HepG2 (cell line): Measurements from ENCODE around the gene CDHR5. TPM values are rescaled to one million over a fixed set of nuclear protein-coding genes. Genes with fewer than 3 reads are reported as not detected.
A peak's percentile ranks its signal among the peaks of the same experiment; 100 is the strongest.

Experiments used
- NR2F2 ChIP-seq: IDR thresholded peaks from 2 replicates; pipeline ENCODE4 v1.6.1; 2012; ENCODE audit warnings: low read depth, inconsistent platforms, borderline replicate concordance
- SKI ChIP-seq: fragments of 450-650 bp; IDR thresholded peaks from one replicate; pipeline ENCODE4 v1.6.1; 2018; ENCODE audit warnings: mild to moderate bottlenecking; ENCODE audit not compliant: partially characterized antibody
- TCF12 ChIP-seq, 2 experiments: fragments of 450-650 bp in 1 of 2; sonication (generic) in 1 of 2; formaldehyde crosslinking in 1 of 2; IDR thresholded peaks; 2 replicates each; pipeline versions ENCODE4 v1.6.1 to v1.8.0; 2017 to 2022; ENCODE audit warnings: antibody characterized with exemption in 1 of 2, mild to moderate bottlenecking in 1 of 2, missing genetic modification reagents in 1 of 2, moderate library complexity in 1 of 2
- ZNF468 ChIP-seq: sonication (generic); formaldehyde crosslinking; IDR thresholded peaks from 2 replicates; pipeline ENCODE4 v1.8.0; 2022; ENCODE audit warnings: mild to moderate bottlenecking, moderate library complexity, missing genetic modification reagents
- ZNF589 ChIP-seq: sonication (generic); formaldehyde crosslinking; conservative IDR thresholded peaks from 2 replicates; pipeline ENCODE4 v1.8.0; 2022; ENCODE audit warnings: mild to moderate bottlenecking, moderate library complexity, missing genetic modification reagents
- ZNF703 ChIP-seq: sonication (generic); formaldehyde crosslinking; IDR thresholded peaks from 2 replicates; pipeline ENCODE4 v1.5.1; 2020; ENCODE audit warnings: missing genetic modification reagents, mild to moderate bottlenecking, moderate library complexity, borderline replicate concordance
- ZZZ3 ChIP-seq: sonication (generic); formaldehyde crosslinking; IDR thresholded peaks from 2 replicates; pipeline ENCODE4 v1.4.0; 2020; ENCODE audit warnings: missing genetic modification reagents, mild to moderate bottlenecking, borderline replicate concordance
- polyA plus RNA-seq, 8 experiments: library from polyadenylated mRNA; depleted of rRNA in 3 of 8; stranded (reverse) in 7 of 8; unstranded in 1 of 8; fragments of >200 nt; fragmentation: Illumina TruSeq in 4 of 8; extraction: Trizol in 4 of 8; gene quantifications; 2 replicates each; pipeline versions ENCODE4 v1.2.1 to v1.2.3, GENCODE V29; 2011 to 2016; ENCODE audit warnings: low read depth in 4 of 8, missing spikeins in 1 of 8, mixed read lengths in 1 of 8; ENCODE audit not compliant: insufficient read depth in 1 of 8
- total RNA-seq, 5 experiments: library from RNA; depleted of rRNA; stranded (reverse); fragments of >200 nt; fragmentation: Illumina TruSeq; extraction: Trizol; gene quantifications; 2 replicates each; pipeline ENCODE4 v1.2.3, GENCODE V29; 2016; ENCODE audit warnings: low read depth in 1 of 5
- TF ChIP-seq, protein P1 (sequence below): sonication (generic); formaldehyde crosslinking; IDR thresholded peaks from 2 replicates; pipeline ENCODE4 v1.5.1; 2020; ENCODE audit warnings: mild to moderate bottlenecking, moderate library complexity, missing genetic modification reagents
- TF ChIP-seq, protein P2 (sequence below): sonication (generic); formaldehyde crosslinking; IDR thresholded peaks from 2 replicates; pipeline ENCODE4 v1.4.0; 2020; ENCODE audit warnings: missing genetic modification reagents, mild to moderate bottlenecking, borderline replicate concordance
- TF ChIP-seq, protein P3 (sequence below): IDR thresholded peaks from 2 replicates; pipeline ENCODE4 v1.6.1; 2016; ENCODE audit warnings: low read depth, missing genetic modification reagents, missing compliant biosample characterization
- TF ChIP-seq, protein P4 (sequence below): sonication (generic); formaldehyde crosslinking; IDR thresholded peaks from 2 replicates; pipeline ENCODE4 v1.5.1; 2020; ENCODE audit warnings: missing genetic modification reagents, mild to moderate bottlenecking, borderline replicate concordance
- TF ChIP-seq, protein P5 (sequence below): IDR thresholded peaks from 2 replicates; pipeline ENCODE4 v1.6.1; 2016

The CDHR5 gene
- total and polyA plus RNA-seq, 2 of the 13 experiments (the other 11 are each of a cell fraction or from before 2014, with no cell fraction given) = 0.46 to 0.71 TPM

DNA sequence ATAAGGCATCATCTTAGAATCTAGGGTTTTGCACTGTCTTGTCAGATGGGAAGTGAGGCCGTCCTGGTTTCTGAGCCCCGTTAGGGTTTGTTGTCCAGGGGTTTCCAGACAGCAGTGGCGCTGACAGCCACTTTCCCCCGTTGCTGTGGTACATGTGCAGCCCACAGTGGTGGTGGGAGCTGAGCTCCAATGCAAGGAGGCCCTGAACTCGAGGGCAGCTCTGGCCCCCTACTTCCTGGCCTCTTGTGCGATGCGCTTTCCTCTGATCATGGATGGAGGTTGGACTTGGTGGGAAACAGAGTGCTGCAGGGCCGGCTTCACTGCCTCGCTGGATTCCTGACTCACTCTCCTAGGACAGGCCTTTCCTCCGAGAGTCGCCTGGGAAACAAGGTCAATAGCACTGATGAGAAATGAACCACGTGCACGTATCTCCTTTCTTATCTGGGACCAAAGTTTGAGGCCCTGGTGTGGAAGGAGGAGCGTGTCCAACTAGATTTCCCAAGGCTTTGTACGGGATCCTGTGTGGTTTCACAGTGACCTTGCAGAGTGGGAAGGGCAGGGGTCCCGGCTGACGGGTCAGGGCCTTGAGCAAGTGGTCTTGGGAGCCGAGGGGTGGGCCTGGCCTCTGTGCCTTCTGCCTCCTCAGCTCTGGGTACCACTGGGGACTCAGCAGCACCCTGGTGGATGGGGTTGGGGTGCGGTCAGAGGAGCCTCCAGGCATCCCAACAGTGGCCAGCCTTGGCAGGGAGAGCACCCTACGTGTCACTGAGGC is 44.7 kb downstream of the CDHR5 start (continued):
- no peak for TF ChIP-seq TCF12 (IDR thresholded peaks at IDR 0.05)
- TF ChIP-seq TCF12 (CRISPR knock-in tag; IDR thresholded peaks at IDR 0.05) = no peak
- TF ChIP-seq, protein P1, sequence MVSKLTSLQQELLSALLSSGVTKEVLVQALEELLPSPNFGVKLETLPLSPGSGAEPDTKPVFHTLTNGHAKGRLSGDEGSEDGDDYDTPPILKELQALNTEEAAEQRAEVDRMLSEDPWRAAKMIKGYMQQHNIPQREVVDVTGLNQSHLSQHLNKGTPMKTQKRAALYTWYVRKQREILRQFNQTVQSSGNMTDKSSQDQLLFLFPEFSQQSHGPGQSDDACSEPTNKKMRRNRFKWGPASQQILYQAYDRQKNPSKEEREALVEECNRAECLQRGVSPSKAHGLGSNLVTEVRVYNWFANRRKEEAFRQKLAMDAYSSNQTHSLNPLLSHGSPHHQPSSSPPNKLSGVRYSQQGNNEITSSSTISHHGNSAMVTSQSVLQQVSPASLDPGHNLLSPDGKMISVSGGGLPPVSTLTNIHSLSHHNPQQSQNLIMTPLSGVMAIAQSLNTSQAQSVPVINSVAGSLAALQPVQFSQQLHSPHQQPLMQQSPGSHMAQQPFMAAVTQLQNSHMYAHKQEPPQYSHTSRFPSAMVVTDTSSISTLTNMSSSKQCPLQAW (CRISPR knock-in tag) = no peak
- TF ChIP-seq ZNF468 (CRISPR knock-in tag) = no peak
- TF ChIP-seq, protein P2, sequence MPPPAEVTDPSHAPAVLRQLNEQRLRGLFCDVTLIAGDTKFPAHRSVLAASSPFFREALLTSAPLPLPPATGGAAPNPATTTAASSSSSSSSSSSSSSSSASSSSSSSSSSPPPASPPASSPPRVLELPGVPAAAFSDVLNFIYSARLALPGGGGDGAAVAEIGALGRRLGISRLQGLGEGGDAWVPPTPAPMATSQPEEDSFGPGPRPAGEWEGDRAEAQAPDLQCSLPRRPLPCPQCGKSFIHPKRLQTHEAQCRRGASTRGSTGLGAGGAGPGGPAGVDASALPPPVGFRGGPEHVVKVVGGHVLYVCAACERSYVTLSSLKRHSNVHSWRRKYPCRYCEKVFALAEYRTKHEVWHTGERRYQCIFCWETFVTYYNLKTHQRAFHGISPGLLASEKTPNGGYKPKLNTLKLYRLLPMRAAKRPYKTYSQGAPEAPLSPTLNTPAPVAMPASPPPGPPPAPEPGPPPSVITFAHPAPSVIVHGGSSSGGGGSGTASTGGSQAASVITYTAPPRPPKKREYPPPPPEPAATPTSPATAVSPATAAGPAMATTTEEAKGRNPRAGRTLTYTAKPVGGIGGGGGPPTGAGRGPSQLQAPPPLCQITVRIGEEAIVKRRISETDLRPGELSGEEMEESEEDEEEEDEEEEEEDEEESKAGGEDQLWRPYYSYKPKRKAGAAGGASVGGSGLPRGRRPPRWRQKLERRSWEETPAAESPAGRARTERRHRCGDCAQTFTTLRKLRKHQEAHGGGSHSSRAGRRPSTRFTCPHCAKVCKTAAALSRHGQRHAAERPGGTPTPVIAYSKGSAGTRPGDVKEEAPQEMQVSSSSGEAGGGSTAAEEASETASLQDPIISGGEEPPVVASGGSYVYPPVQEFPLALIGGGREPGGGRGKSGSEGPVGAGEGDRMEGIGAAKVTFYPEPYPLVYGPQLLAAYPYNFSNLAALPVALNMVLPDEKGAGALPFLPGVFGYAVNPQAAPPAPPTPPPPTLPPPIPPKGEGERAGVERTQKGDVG = peak; percentile 61; the same call in 1 of the 2 replicates
- TF ChIP-seq, protein P3, sequence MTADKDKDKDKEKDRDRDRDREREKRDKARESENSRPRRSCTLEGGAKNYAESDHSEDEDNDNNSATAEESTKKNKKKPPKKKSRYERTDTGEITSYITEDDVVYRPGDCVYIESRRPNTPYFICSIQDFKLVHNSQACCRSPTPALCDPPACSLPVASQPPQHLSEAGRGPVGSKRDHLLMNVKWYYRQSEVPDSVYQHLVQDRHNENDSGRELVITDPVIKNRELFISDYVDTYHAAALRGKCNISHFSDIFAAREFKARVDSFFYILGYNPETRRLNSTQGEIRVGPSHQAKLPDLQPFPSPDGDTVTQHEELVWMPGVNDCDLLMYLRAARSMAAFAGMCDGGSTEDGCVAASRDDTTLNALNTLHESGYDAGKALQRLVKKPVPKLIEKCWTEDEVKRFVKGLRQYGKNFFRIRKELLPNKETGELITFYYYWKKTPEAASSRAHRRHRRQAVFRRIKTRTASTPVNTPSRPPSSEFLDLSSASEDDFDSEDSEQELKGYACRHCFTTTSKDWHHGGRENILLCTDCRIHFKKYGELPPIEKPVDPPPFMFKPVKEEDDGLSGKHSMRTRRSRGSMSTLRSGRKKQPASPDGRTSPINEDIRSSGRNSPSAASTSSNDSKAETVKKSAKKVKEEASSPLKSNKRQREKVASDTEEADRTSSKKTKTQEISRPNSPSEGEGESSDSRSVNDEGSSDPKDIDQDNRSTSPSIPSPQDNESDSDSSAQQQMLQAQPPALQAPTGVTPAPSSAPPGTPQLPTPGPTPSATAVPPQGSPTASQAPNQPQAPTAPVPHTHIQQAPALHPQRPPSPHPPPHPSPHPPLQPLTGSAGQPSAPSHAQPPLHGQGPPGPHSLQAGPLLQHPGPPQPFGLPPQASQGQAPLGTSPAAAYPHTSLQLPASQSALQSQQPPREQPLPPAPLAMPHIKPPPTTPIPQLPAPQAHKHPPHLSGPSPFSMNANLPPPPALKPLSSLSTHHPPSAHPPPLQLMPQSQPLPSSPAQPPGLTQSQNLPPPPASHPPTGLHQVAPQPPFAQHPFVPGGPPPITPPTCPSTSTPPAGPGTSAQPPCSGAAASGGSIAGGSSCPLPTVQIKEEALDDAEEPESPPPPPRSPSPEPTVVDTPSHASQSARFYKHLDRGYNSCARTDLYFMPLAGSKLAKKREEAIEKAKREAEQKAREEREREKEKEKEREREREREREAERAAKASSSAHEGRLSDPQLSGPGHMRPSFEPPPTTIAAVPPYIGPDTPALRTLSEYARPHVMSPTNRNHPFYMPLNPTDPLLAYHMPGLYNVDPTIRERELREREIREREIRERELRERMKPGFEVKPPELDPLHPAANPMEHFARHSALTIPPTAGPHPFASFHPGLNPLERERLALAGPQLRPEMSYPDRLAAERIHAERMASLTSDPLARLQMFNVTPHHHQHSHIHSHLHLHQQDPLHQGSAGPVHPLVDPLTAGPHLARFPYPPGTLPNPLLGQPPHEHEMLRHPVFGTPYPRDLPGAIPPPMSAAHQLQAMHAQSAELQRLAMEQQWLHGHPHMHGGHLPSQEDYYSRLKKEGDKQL = no peak
- TF ChIP-seq ZZZ3 = no peak
- TF ChIP-seq NR2F2 = peak; percentile 57; the same call in 1 of the 2 replicates
- TF ChIP-seq ZNF589 (CRISPR knock-in tag) = no peak
- TF ChIP-seq, protein P4, sequence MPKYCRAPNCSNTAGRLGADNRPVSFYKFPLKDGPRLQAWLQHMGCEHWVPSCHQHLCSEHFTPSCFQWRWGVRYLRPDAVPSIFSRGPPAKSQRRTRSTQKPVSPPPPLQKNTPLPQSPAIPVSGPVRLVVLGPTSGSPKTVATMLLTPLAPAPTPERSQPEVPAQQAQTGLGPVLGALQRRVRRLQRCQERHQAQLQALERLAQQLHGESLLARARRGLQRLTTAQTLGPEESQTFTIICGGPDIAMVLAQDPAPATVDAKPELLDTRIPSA (CRISPR knock-in tag) = no peak
- TF ChIP-seq SKI = peak; percentile 41
- TF ChIP-seq ZNF703 (CRISPR knock-in tag) = no peak
- TF ChIP-seq, protein P5, sequence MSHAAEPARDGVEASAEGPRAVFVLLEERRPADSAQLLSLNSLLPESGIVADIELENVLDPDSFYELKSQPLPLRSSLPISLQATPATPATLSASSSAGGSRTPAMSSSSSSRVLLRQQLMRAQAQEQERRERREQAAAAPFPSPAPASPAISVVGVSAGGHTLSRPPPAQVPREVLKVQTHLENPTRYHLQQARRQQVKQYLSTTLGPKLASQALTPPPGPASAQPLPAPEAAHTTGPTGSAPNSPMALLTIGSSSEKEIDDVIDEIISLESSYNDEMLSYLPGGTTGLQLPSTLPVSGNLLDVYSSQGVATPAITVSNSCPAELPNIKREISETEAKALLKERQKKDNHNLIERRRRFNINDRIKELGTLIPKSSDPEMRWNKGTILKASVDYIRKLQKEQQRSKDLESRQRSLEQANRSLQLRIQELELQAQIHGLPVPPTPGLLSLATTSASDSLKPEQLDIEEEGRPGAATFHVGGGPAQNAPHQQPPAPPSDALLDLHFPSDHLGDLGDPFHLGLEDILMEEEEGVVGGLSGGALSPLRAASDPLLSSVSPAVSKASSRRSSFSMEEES (CRISPR knock-in tag) = peak; percentile 82
